ENCODE results near the gene LRRK1. TPM values are rescaled to one million over a fixed set of nuclear protein-coding genes. Genes with fewer than 3 reads are reported as not detected.

The LRRK1 gene
- total RNA-seq, 2 experiments from 2014 or later: 1.2 to 1.9 TPM

- CTCF ChIA-PET: interaction anchor here (1.1 to 1.8 kb wide), 4 partner anchors 43 to 174 kb away, joined by 3 to 10 read pairs (median 6); no protein-coding TSS in a partner anchor
Measured at GRCh38 chr15:101083336-101084045, 164.3 kb downstream of the LRRK1 start.

GRCh38 chr15:101084801-101085200, 165.6 kb downstream of the LRRK1 start:
- Mint-ChIP-seq H3K4me1 (peaks cover 8% of the 10 kb centered on the region), H3K27me3 (peaks cover 9% of the 10 kb centered on the region), H3K36me3 (peaks cover 1% of the 10 kb centered on the region), H3K27ac (no peak overlapping the region), H3K9me3 (ENCODE audit: low read depth) (no peaks in the 10 kb centered on the region), H3K4me3 (no peak overlapping the region)
- ATAC-seq (no peak), DNase-seq (no peak)
- CTCF ChIA-PET: interaction anchor here (0.6 to 11.6 kb wide), 4 partner anchors 69 to 183 kb away, joined by 3 to 244 read pairs (median 8); partner anchors contain the start of gene CHSY1

More at GRCh38 chr15:101083336-101084045, 164.3 kb downstream of the LRRK1 start:
- H3K4me3 Mint-ChIP-seq: no peak overlapping the region
- no peaks in the 10 kb centered on the region for H3K9me3 Mint-ChIP-seq (ENCODE audit: low read depth)
- no peak for ATAC-seq
- peaks cover 9% of the 10 kb centered on the region for H3K27me3 Mint-ChIP-seq
- no peaks in the 10 kb centered on the region for H3K36me3 Mint-ChIP-seq
- no peak overlapping the region for H3K27ac Mint-ChIP-seq
- no peaks in the 10 kb centered on the region for H3K4me1 Mint-ChIP-seq
- DNase-seq: no peak

- DNase-seq: no peak
- no peak overlapping the region for H3K27ac Mint-ChIP-seq
- peaks cover 2% of the 10 kb centered on the region for H3K36me3 Mint-ChIP-seq
- H3K4me3 Mint-ChIP-seq: no peak overlapping the region
- H3K4me1 Mint-ChIP-seq: peaks cover 13% of the 10 kb centered on the region
- H3K9me3 Mint-ChIP-seq (ENCODE audit: low read depth): no peaks in the 10 kb centered on the region
- no peak for ATAC-seq
- CTCF ChIA-PET: interaction anchor here (2.4 to 11.6 kb wide), 3 partner anchors 69 to 182 kb away, joined by 6 to 244 read pairs (median 11); partner anchors contain the start of gene CHSY1
- H3K27me3 Mint-ChIP-seq: peaks cover 9% of the 10 kb centered on the region
Measured at GRCh38 chr15:101085311-101085700, 166.1 kb downstream of the LRRK1 start.

GRCh38 chr15:101086394-101087171, 167.4 kb downstream of the LRRK1 start:
- Mint-ChIP-seq H3K36me3 (peaks cover 3% of the 10 kb centered on the region), H3K27me3 (peaks cover 9% of the 10 kb centered on the region), H3K27ac (no peak overlapping the region), H3K9me3 (ENCODE audit: low read depth) (no peaks in the 10 kb centered on the region), H3K4me3 (no peak overlapping the region), H3K4me1 (peaks cover 22% of the 10 kb centered on the region)
- CTCF ChIA-PET: interaction anchor here (0.8 to 11.6 kb wide), 7 partner anchors 40 to 181 kb away, joined by 3 to 244 read pairs (median 6); partner anchors contain the start of gene CHSY1
- DNase-seq (no peak), ATAC-seq (no peak)

GRCh38 chr15:101087172-101087769, 168.1 kb downstream of the LRRK1 start:
- Mint-ChIP-seq H3K4me1 (peaks cover 22% of the 10 kb centered on the region), H3K4me3 (no peak overlapping the region), H3K27ac (no peak overlapping the region), H3K36me3 (peaks cover 3% of the 10 kb centered on the region), H3K27me3 (peaks cover 9% of the 10 kb centered on the region), H3K9me3 (ENCODE audit: low read depth) (no peaks in the 10 kb centered on the region)
- no peak for ATAC-seq
- CTCF ChIA-PET: interaction anchor here (0.8 to 11.6 kb wide), 7 partner anchors 39 to 175 kb away, joined by 3 to 244 read pairs (median 5); partner anchors contain the start of gene CHSY1
- no peak for DNase-seq

- H3K27me3 Mint-ChIP-seq: peaks cover 9% of the 10 kb centered on the region
- H3K4me3 Mint-ChIP-seq: no peak overlapping the region
- H3K36me3 Mint-ChIP-seq: peaks cover 3% of the 10 kb centered on the region
- H3K9me3 Mint-ChIP-seq (ENCODE audit: low read depth): no peaks in the 10 kb centered on the region
- CTCF ChIA-PET: interaction anchor here (1.1 to 11.6 kb wide), 5 partner anchors 50 to 191 kb away, joined by 3 to 244 read pairs (median 6); partner anchors contain the start of gene CHSY1
- no peak for ATAC-seq
- no peak for DNase-seq
- H3K4me1 Mint-ChIP-seq: peaks cover 24% of the 10 kb centered on the region
- no peak overlapping the region for H3K27ac Mint-ChIP-seq
Measured at GRCh38 chr15:101088271-101088670, 169.1 kb downstream of the LRRK1 start.

GRCh38 chr15:101088788-101089578, 169.8 kb downstream of the LRRK1 start:
- peaks cover 5% of the 10 kb centered on the region for H3K36me3 Mint-ChIP-seq
- H3K27ac Mint-ChIP-seq: peak overlapping the region; percentile 6
- DNase-seq (peak; percentile 82), ATAC-seq (peak; percentile 85)
- CTCF ChIA-PET: interaction anchor here (1.0 to 11.6 kb wide), 12 partner anchors 10 to 190 kb away, joined by 3 to 244 read pairs (median 4); partner anchors contain the start of gene CHSY1
- no peaks in the 10 kb centered on the region for H3K9me3 Mint-ChIP-seq (ENCODE audit: low read depth)
- H3K4me1 Mint-ChIP-seq: peaks cover 31% of the 10 kb centered on the region
- peaks cover 2% of the 10 kb centered on the region for H3K27me3 Mint-ChIP-seq
- H3K4me3 Mint-ChIP-seq: no peak overlapping the region

- Mint-ChIP-seq H3K4me3 (no peak overlapping the region), H3K27me3 (peaks cover 6% of the 10 kb centered on the region), H3K9me3 (ENCODE audit: low read depth) (peaks cover 3% of the 10 kb centered on the region), H3K27ac (no peak overlapping the region), H3K4me1 (peaks cover 38% of the 10 kb centered on the region), H3K36me3 (peaks cover 11% of the 10 kb centered on the region)
- DNase-seq: no peak
- CTCF ChIA-PET: interaction anchor here (0.9 to 11.6 kb wide), 17 partner anchors 10 to 192 kb away, joined by 3 to 244 read pairs (median 4); partner anchors contain the start of gene CHSY1
- no peak for ATAC-seq
Measured at GRCh38 chr15:101089579-101090427, 170.6 kb downstream of the LRRK1 start.

GRCh38 chr15:101090428-101090790, 171.3 kb downstream of the LRRK1 start:
- Mint-ChIP-seq H3K27ac (peak overlapping the region; percentile 73), H3K9me3 (ENCODE audit: low read depth) (peaks cover 3% of the 10 kb centered on the region), H3K4me1 (peaks cover 38% of the 10 kb centered on the region), H3K4me3 (no peak overlapping the region), H3K36me3 (peaks cover 11% of the 10 kb centered on the region), H3K27me3 (peaks cover 7% of the 10 kb centered on the region)
- ATAC-seq: peak; percentile 32
- CTCF ChIA-PET: interaction anchor here (0.9 to 11.6 kb wide), 16 partner anchors 10 to 192 kb away, joined by 3 to 244 read pairs (median 4); partner anchors contain the start of gene CHSY1
- DNase-seq: peak; percentile 67

- CTCF ChIA-PET: interaction anchor here (1.4 to 11.6 kb wide), 9 partner anchors 9 to 171 kb away, joined by 3 to 244 read pairs (median 6); partner anchors contain the start of gene CHSY1
- Mint-ChIP-seq H3K4me1 (peaks cover 38% of the 10 kb centered on the region), H3K27me3 (peaks cover 13% of the 10 kb centered on the region), H3K36me3 (peaks cover 15% of the 10 kb centered on the region), H3K4me3 (no peak overlapping the region), H3K27ac (no peak overlapping the region), H3K9me3 (ENCODE audit: low read depth) (peaks cover 3% of the 10 kb centered on the region)
- DNase-seq (no peak), ATAC-seq (no peak)
Measured at GRCh38 chr15:101091080-101092017, 172.2 kb downstream of the LRRK1 start.
